Measurements from ENCODE around the gene LCN2.
"Not testable (repeated sequence)": the region's sequence is repeated elsewhere in the genome, so short reads cannot be mapped to it uniquely, and the experiment has no call there.

The LCN2 gene

DNA sequence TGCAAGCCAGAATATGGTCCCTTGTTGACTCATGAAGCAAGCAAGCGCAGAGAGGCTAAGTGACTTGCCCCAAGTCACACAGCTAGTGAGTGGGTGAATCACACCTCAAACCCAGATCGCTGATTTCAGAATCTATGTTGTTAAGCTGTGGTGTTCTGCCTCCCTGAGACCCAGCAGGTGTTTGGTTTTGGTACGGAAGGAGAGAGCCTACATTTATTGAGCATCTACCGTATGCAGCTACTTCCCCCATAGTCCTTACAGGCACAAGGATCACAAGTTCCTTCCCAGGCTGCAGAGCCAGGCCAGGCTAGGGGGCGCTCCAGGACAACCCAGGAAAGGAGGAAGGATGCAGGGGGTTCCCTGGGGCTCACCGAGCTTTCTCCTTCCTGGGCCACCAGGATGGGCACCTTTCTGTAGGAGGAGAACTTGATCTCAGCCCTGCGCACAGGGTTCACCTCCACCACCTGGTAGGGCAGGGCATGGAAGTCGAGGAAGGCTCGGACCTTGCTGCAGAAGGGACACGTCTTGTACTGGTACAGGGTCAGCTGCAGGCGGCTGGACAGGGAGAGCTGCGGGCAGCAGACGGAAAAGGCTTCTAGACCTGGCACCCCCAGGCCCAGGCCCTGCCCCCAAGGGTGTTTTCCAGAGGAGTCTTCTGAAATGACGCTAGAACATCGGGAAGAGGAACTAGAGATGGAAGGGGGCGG lies 24.2 kb upstream of the LCN2 start:
- Histone ChIP-seq H3K9ac (ENCODE audit: low read length) (no peak overlapping the region), H3K4me3 (ENCODE audit: low read length) (no peak overlapping the region), H3K27me3 (ENCODE audit: control insufficient read depth, insufficient read depth, low read length) (peaks cover 10% of the 10 kb centered on the region)

DNA sequence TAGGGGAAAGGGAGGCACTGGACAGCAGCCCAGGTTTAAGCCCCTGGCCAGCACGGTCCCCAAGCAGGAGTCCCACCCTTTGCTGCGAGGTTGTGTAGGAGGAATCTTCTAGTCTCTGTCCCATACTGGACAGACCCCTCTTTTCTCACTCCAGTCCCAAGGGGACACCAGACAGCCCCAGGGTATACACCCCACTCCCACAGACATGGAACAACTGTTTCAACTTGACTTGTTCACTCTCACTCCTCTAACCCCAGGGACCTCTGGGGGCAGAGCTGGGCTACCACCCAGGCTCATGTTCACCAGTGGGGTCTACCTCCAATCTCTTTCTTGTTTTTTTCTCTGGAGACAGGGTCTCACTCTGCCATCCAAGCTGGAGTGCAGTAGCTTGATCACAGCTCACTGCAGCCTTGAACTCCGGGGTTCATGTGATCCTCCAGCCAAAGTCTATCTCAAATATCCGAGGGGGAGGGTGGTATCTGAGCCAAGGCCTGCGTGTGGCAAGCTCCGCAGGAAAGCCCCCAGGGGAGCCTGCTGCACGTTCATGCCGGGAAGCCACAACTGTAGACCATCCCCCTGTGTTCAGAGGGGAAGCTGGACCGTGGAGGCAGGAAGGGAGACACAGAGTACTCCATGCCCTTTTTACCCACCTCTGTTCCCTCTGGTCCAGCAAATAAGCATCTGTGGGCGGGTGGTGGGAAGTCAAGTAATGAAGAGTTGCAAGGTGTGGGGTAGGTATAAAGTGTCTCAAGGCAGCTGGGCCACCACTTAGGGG lies 23.5 kb upstream of the LCN2 start:
- Histone ChIP-seq H3K36me3 (ENCODE audit: control insufficient read depth, low read depth, low read length) (peaks cover 23% of the 10 kb centered on the region), H3K27me3 (ENCODE audit: control insufficient read depth, insufficient read depth, low read length) (peaks cover 10% of the 10 kb centered on the region), H3K27ac (ENCODE audit: low read length) (no peak overlapping the region), H3K9me3 (ENCODE audit: control insufficient read depth, low read depth, low read length) (no peaks in the 10 kb centered on the region), H3K4me1 (ENCODE audit: control insufficient read depth, low read depth, low read length) (peaks cover 5% of the 10 kb centered on the region), H3K4me3 (ENCODE audit: low read length) (peak overlapping the region; percentile 27), H3K9ac (ENCODE audit: low read length) (no peak overlapping the region)

More for the DNA sequence above, 24.2 kb upstream of the LCN2 start:
- Histone ChIP-seq H3K36me3 (ENCODE audit: control insufficient read depth, low read depth, low read length) (peaks cover 23% of the 10 kb centered on the region), H3K4me1 (ENCODE audit: control insufficient read depth, low read depth, low read length) (peaks cover 5% of the 10 kb centered on the region), H3K27ac (ENCODE audit: low read length) (no peak overlapping the region), H3K9me3 (ENCODE audit: control insufficient read depth, low read depth, low read length) (no peaks in the 10 kb centered on the region)

DNA sequence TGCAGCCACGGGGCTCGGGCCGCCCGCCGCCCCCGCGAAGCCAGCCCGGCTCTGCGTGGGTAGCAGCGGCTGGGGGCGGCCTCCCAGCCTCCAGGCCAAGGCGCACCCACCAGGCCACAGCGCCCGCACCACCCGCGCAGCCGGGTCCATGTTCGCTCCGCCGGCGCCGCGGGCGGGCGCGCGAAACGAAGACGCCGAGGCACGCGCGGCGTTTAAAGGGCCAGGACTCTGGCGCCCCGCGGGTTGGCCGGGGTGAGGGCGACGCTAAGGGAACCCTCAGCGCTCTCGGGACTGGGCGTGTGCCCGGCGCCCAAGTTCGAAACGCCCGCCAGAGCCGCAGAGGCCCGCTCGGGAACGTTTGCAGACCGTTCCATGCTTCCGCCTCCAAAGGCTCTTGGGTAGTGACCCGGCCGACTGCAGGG lies 21.7 kb upstream of the LCN2 start, which contains the start of gene PTGES2:
PTGES2 (minus strand) TSS at position 162 of the 422 bp plus-strand sequence; CDS start at position 150, 12 bp downstream.
- peak within 1 kb of the TSS; percentile 81 for H3K27ac ChIP-seq (ENCODE audit: low read length)
- H3K36me3 ChIP-seq (ENCODE audit: control insufficient read depth, low read depth, low read length) = peaks cover 13% of the 10 kb centered on the region
- H3K9me3 ChIP-seq (ENCODE audit: control insufficient read depth, low read depth, low read length) = no peaks in the 10 kb centered on the region
- H3K27me3 ChIP-seq (ENCODE audit: control insufficient read depth, insufficient read depth, low read length) = peaks cover 10% of the 10 kb centered on the region
- H3K4me3 ChIP-seq (ENCODE audit: low read length) = peak within 1 kb of the TSS; percentile 84
- peak within 1 kb of the TSS; percentile 89 for H3K9ac ChIP-seq (ENCODE audit: low read length)
- H3K4me1 ChIP-seq (ENCODE audit: control insufficient read depth, low read depth, low read length) = peaks cover 5% of the 10 kb centered on the region

DNA sequence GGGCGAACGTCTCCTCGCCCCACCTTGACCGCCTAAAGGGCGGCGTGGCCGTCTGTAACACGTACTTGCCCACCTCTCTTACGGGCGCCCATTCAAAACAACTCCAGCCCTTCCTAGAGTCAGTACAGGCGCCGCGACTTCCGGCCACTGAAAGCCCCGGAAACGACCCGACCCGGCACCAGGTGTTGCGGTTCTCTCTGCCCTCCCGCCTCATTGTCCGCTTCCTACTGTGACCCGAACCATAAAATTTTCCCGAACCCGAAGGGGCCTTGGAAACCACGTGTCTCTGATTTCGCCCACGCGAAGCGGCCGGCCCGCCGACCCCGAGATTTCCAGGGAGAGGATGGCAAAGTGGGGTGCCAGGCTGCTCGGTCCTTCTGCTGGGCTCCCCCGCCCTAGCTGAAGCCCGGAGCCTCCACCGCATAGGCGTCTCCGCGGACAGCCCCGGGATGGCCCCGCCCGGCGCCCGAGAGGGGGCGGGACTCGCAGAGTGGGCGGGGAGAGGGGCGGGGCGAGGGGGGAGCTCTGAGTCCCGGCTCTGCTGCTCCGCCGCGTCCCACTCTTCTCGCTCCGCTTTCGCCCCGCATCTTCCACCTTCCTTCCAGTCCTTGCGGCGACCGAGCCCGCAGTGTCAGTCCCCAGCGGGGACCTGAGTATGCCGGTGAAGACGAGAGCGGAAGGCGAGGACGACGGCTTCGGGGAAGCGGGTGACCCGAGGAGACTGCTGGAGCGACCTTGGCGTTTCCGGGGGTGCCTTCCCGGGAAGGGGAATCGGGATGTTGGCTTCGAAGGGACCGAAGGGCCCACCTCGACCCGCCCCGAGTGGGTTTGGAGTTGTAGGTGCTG lies 21.0 kb upstream of the LCN2 start:
- Histone ChIP-seq H3K4me3 (ENCODE audit: low read length) (peak overlapping the region; percentile 84), H3K9ac (ENCODE audit: low read length) (peak overlapping the region; percentile 89), H3K36me3 (ENCODE audit: control insufficient read depth, low read depth, low read length) (peaks cover 7% of the 10 kb centered on the region), H3K27ac (ENCODE audit: low read length) (peak overlapping the region; percentile 81), H3K9me3 (ENCODE audit: control insufficient read depth, low read depth, low read length) (no peaks in the 10 kb centered on the region), H3K4me1 (ENCODE audit: control insufficient read depth, low read depth, low read length) (peaks cover 5% of the 10 kb centered on the region), H3K27me3 (ENCODE audit: control insufficient read depth, insufficient read depth, low read length) (peaks cover 10% of the 10 kb centered on the region)

DNA sequence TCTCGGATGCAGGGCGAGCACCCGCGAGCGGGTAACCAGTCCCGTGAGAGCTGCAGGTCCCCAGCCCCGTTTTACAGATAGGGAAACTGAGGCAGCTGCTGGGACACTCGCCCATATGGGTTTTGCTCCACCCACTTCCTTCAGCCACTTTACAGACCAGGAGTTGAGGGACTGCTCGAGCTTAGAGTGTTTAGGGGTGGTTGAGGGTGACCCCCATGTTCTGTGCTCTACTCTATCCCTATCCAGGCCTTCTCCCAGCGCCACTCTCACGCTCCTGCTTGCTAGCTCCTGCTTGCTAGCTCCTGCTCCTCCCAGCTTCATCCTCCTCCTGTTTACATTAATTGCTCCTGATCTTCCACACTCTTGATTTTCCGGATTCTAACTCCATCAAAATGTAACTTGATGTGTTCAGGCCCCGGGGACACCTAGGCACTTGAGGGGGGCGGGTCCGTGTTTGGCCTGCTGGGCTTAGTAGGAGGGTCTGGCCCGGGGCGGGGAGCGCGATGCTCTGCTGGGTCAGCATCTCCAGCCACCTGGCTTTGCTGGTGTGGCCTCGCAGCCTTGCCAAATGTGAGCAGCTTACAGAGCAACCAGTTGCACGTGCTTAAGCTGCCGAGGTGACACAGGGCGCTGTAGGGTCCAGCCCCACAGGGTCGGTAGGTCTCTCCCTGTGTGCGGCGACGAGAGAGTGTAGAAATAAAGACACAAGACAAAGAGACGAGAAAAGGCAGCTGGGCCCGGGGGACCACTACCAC lies 20.2 kb upstream of the LCN2 start:
- H3K27ac ChIP-seq (ENCODE audit: low read length) = no peak overlapping the region
- no peaks in the 10 kb centered on the region for H3K9me3 ChIP-seq (ENCODE audit: control insufficient read depth, low read depth, low read length)
- H3K9ac ChIP-seq (ENCODE audit: low read length) = no peak overlapping the region

DNA sequence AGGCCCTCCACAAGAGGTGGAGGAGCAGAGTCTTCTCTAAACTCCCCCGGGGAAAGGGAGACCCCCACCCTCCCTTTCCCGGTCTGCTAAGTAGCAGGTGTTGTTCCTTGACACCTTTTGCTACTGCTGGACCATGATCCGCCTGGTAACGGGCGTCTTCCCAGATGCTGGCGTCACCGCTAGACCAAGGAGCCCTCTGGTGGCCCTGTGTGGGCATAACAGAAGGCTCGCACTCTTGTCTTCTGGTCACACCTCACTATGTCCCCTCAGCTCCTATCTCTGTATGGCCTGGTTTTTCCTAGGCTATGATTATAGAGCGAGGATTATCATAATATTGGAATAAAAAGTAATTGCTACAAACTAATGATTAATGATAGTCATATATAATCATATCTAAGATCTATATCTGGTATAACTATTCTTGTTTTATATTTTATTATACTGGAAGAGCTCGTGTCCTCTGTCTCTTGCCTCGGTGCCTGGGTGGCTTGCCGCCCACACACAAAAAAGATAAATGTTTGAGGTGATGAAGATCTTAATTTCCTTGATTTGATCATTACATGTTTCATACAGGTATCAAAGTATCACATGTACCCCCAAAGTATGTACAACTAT lies 19.2 kb upstream of the LCN2 start:
- H3K4me1 ChIP-seq (ENCODE audit: control insufficient read depth, low read depth, low read length); H3K27ac ChIP-seq (ENCODE audit: low read length); H3K9me3 ChIP-seq (ENCODE audit: control insufficient read depth, low read depth, low read length); H3K4me3 ChIP-seq (ENCODE audit: low read length); H3K27me3 ChIP-seq (ENCODE audit: control insufficient read depth, insufficient read depth, low read length); H3K36me3 ChIP-seq (ENCODE audit: control insufficient read depth, low read depth, low read length); H3K9ac ChIP-seq (ENCODE audit: low read length): not testable (repeated sequence)

More for the DNA sequence above, 20.2 kb upstream of the LCN2 start:
- Histone ChIP-seq H3K27me3 (ENCODE audit: control insufficient read depth, insufficient read depth, low read length) (peaks cover 10% of the 10 kb centered on the region), H3K4me3 (ENCODE audit: low read length) (peak overlapping the region; percentile 84), H3K36me3 (ENCODE audit: control insufficient read depth, low read depth, low read length) (no peaks in the 10 kb centered on the region), H3K4me1 (ENCODE audit: control insufficient read depth, low read depth, low read length) (peaks cover 5% of the 10 kb centered on the region)

DNA sequence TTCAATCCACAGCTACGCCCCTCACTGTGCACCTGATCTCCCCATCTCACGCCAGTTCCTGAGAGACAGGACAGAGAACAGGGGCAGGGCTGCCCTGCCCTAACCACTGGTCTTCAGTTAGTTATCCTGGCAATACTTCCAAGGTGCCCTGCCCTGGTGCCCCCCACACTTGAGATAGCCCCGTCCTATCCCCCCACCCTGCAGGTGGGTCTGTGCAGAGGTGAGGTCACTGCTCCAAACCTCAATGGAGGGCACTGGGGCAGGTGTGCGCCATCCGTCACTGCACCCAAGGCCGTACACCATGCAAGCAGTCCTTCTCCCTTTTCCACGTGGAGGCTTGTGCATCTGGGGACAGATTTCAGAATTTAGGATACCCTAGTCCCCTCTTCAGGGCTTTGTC lies 18.6 kb upstream of the LCN2 start:
- not testable (repeated sequence) for H3K9me3 ChIP-seq (ENCODE audit: control insufficient read depth, low read depth, low read length); H3K27ac ChIP-seq (ENCODE audit: low read length); H3K4me3 ChIP-seq (ENCODE audit: low read length); H3K9ac ChIP-seq (ENCODE audit: low read length); H3K4me1 ChIP-seq (ENCODE audit: control insufficient read depth, low read depth, low read length); H3K27me3 ChIP-seq (ENCODE audit: control insufficient read depth, insufficient read depth, low read length); H3K36me3 ChIP-seq (ENCODE audit: control insufficient read depth, low read depth, low read length)

DNA sequence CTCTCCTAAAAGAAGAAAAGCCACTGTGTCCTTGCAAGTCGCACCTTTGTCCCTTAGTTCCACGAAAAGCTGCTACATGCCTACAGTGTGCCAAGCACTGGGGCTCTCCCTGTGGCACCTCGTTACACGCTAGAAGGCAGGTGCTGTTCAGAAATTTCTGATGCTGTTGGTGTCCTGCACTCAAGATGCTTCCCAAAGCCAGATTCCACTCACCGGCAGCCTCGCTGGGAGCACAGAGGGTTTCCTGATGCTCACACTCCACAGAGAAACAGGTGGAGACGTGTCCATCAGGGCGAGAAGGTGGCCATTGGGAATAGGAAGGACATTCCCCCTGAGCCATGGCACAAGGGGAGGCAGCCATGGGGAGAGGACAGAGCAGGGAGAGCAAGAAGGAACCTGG lies 17.9 kb upstream of the LCN2 start:
- H3K9ac ChIP-seq (ENCODE audit: low read length); H3K4me1 ChIP-seq (ENCODE audit: control insufficient read depth, low read depth, low read length); H3K27me3 ChIP-seq (ENCODE audit: control insufficient read depth, insufficient read depth, low read length); H3K36me3 ChIP-seq (ENCODE audit: control insufficient read depth, low read depth, low read length); H3K27ac ChIP-seq (ENCODE audit: low read length); H3K4me3 ChIP-seq (ENCODE audit: low read length); H3K9me3 ChIP-seq (ENCODE audit: control insufficient read depth, low read depth, low read length): not testable (repeated sequence)

DNA sequence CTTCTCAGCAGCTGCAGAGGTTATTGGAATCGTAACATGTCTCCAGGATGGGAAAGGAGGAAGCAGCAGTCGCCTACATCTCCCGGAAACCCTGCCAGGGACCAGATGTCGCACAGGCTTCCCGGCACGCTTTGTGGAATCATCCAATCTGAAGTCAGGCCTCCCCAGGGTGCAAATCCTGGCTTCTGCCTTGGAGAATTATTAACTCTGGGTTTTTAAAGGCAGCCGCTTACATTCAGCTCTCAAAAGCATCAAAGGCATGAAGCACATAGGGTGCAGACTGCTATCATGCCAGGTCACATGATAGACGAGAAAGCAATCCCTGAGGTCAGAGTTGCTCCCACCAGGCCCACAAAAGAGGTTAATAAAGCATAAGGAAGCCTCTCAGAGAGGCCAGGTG lies 17.1 kb upstream of the LCN2 start:
- H3K27me3 ChIP-seq (ENCODE audit: control insufficient read depth, insufficient read depth, low read length); H3K4me1 ChIP-seq (ENCODE audit: control insufficient read depth, low read depth, low read length); H3K27ac ChIP-seq (ENCODE audit: low read length); H3K36me3 ChIP-seq (ENCODE audit: control insufficient read depth, low read depth, low read length); H3K9me3 ChIP-seq (ENCODE audit: control insufficient read depth, low read depth, low read length); H3K4me3 ChIP-seq (ENCODE audit: low read length); H3K9ac ChIP-seq (ENCODE audit: low read length): not testable (repeated sequence)

DNA sequence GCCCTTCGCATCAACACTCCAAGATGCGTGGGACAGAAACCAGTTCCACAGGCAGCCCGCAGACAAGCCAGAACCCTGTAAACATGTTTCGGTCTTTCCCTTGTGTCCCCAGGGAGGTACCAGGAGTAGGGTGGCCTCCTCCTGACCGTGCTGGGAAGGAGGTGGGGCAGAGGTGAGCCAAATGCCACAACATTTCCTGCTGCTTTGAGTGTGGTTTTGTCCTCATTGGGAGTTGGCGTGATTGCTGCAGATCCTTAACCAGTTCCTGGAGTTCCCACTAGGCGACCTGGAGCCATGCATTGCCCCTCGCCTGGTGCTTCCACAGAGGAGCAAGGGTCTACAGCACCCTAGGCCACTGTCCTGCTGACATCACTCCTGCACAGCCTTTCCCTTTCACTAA lies 13.7 kb upstream of the LCN2 start:
- not testable (repeated sequence) for H3K27ac ChIP-seq (ENCODE audit: low read length); H3K27me3 ChIP-seq (ENCODE audit: control insufficient read depth, insufficient read depth, low read length); H3K9me3 ChIP-seq (ENCODE audit: control insufficient read depth, low read depth, low read length); H3K36me3 ChIP-seq (ENCODE audit: control insufficient read depth, low read depth, low read length); H3K4me3 ChIP-seq (ENCODE audit: low read length); H3K9ac ChIP-seq (ENCODE audit: low read length); H3K4me1 ChIP-seq (ENCODE audit: control insufficient read depth, low read depth, low read length)
